ENCODE measurements around the gene SLC25A25. TPM values are rescaled to one million over a fixed set of nuclear protein-coding genes. Genes with fewer than 3 reads are reported as not detected.
A peak's percentile ranks its signal among the peaks of the same experiment; 100 is the strongest.

The SLC25A25 gene
- total and polyA plus RNA-seq, 9 of the 15 experiments (the other 6 are each of a cell fraction or from before 2014, with no cell fraction given) = 0.07 to 35.9 (median 23.2) TPM

GRCh38 chr9:128056887-128057723, 10.9 kb upstream of the SLC25A25 start:
- peak; percentile 58 for ATAC-seq
- H3K27ac ChIP-seq (ENCODE audit: extremely low read depth, low read depth, low read length) = no peak overlapping the region
- no peak overlapping the region for H3K4me3 ChIP-seq
- no peak for FAIRE-seq
- H3K9me3 ChIP-seq (replicated peaks; ENCODE audit: control insufficient read depth, insufficient read depth, low read depth, low read length) = no peaks in the 10 kb centered on the region
- no peaks in the 10 kb centered on the region for H3K79me2 ChIP-seq (ENCODE audit: control insufficient read depth, insufficient read depth, low read length)
- no peaks in the 10 kb centered on the region for H3K27me3 ChIP-seq (ENCODE audit: control insufficient read depth in 2 of 2, insufficient read depth in 2 of 2, low read length in 2 of 2)
- ChIA-PET CTCF (ENCODE audit: low intra/inter-chr PET ratio) (no interaction called here), POLR2A (interaction anchor here (0.6 to 3.0 kb wide), 4 partner anchors 8 to 200 kb away, joined by 3 to 11 read pairs (median 4); partner anchors contain the start of gene NAIF1)
- no peak overlapping the region for H3K4me2 ChIP-seq (ENCODE audit: insufficient read depth, low read length)
- H2AFZ ChIP-seq (ENCODE audit: low read depth, low read length) = peak overlapping the region; percentile 91
- TF ChIP-seq SAFB2 (IDR thresholded peaks at IDR 0.05; ENCODE audit: borderline replicate concordance, low read depth, low read length, severe bottlenecking) (no peak), ZBTB33 (CRISPR knock-in tag; IDR thresholded peaks at IDR 0.05) (peak; percentile 68)
- no TSS peak for BruUV-seq (replicated peaks)
- H3K9me1 ChIP-seq (ENCODE audit: control insufficient read depth, insufficient read depth, low read length) = no peaks in the 10 kb centered on the region
- no peaks in the 10 kb centered on the region for H4K20me1 ChIP-seq (replicated peaks; ENCODE audit: control insufficient read depth, insufficient read depth, low read length)
- H3K9ac ChIP-seq (ENCODE audit: insufficient read depth in 1 of 2, low read depth in 2 of 2, low read length in 2 of 2) = peak overlapping the region in 1 of 2 experiments; percentile 63; a peak in 1 of 4 replicates
- 73% methylated on average over 14 of the region's 14 CpGs for WGBS (ENCODE audit: insufficient coverage, low coverage, missing lambda C conversion rate)
- DNase-seq (ENCODE audit: extremely low read depth in 1 of 4, low spot score in 3 of 4) = peak in 1 of 4 experiments; percentile 8
- in situ Hi-C loops (cut with MboI) (no loop called here), intact Hi-C loops (cut with micrococcal nuclease) (no loop called here)
- peaks cover 7 to 8% of the 10 kb centered on the region in 2 experiments; a peak in 3 of 5 replicates for H3K4me1 ChIP-seq (replicated peaks in 1 of 2; ENCODE audit: control insufficient read depth in 2 of 2, insufficient read depth in 2 of 2, low read length in 2 of 2)
- peaks cover 9% of the 10 kb centered on the region; the same call in 2 of the 3 replicates for H3K36me3 ChIP-seq (ENCODE audit: control insufficient read depth, insufficient read depth, low read length)
